LNCAP (cell line): ENCODE results near the gene TAS2R60.
A peak's percentile ranks its signal among the peaks of the same experiment; 100 is the strongest.

Source experiments
- CTCF ChIP-seq: fragments of 450-650 bp; IDR thresholded peaks from 2 replicates; pipeline ENCODE4 v1.5.1; 2017; ENCODE audit warnings: mild to moderate bottlenecking

The TAS2R60 gene

GRCh38 chr7:143490717-143491306 lies 47.6 kb downstream of the TAS2R60 start:
- peak; percentile 82 for TF ChIP-seq CTCF

- no peak for TF ChIP-seq CTCF
These were observed 48.8 kb downstream of the TAS2R60 start for GRCh38 chr7:143492043-143492471.

- TF ChIP-seq CTCF: no peak
These were observed 49.8 kb downstream of the TAS2R60 start for GRCh38 chr7:143492799-143493739.

- TF ChIP-seq CTCF: no peak
These were observed 50.5 kb downstream of the TAS2R60 start for GRCh38 chr7:143493751-143494150.
